Epithelial cell of prostate (primary cell): ENCODE results near the gene SYNGR2.
"Not testable (repeated sequence)": the region's sequence is repeated elsewhere in the genome, so short reads cannot be mapped to it uniquely, and the experiment has no call there.

Experiments used
- DNase-seq: peaks from one replicate; pipeline ENCODE4 v3.0.0-alpha.2; 2011; ENCODE audit warnings: low read depth, low spot score
- H3K27ac ChIP-seq: fragments of 450-650 bp; 2 replicates; pipeline ENCODE4 v1.5.1; 2017; ENCODE audit warnings: mild to moderate bottlenecking

Gene SYNGR2

DNA sequence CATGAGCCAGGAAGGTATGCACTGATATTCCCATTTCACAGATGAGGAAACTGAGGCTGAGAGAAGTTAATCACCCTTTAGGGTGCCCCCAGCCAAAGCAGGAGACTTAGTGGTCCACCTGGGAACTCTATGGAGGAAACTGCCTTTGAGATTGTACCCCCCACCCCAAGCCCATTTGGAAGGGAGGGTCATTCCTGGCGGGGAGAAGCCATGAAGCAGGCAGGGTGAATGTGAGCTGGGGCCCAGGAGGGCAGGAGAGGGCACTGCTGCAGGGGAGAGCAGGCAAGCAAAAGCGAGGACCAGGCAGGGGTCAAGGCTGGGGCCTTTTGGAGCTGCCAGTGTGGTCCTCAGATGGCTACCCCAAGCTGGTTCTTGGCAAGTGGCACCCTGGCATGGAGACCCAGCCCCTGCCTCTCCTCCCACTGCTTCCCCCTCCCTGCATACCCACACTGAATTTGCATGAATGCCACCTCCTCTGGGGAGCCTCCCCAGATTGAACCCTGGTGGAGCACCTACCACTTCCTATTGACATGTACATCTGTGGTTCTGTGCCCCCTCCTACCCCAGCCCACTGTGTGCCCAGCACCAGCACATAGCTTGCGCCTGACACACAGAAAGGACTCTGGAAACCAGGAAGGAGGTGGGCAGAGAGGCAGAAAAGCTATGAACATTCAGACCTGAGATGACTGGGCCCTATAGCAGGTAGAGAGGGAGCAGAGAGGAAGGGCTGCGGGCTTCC, 38.9 kb upstream of the SYNGR2 start:
- DNase-seq, result no peak
- peak overlapping the region; percentile 84 for H3K27ac ChIP-seq

DNA sequence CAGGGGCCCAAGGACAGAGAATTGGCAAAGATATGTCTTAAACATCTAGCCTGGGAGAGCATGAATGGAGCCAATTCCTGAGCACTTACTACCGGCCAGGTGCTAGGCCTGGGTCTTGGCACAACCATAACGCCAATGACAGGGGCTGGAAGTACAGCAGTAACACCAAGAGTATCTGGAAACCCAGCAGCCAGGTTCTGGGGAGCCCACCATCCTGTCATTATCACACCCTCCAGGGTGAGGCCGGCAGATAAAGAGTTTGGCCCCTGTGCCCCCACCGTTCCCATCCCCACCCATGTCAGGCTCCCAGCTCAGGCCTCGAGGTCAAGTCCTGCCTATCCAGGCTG, 38.3 kb upstream of the SYNGR2 start:
- H3K27ac ChIP-seq, result peak overlapping the region; percentile 84
- DNase-seq, result no peak

DNA sequence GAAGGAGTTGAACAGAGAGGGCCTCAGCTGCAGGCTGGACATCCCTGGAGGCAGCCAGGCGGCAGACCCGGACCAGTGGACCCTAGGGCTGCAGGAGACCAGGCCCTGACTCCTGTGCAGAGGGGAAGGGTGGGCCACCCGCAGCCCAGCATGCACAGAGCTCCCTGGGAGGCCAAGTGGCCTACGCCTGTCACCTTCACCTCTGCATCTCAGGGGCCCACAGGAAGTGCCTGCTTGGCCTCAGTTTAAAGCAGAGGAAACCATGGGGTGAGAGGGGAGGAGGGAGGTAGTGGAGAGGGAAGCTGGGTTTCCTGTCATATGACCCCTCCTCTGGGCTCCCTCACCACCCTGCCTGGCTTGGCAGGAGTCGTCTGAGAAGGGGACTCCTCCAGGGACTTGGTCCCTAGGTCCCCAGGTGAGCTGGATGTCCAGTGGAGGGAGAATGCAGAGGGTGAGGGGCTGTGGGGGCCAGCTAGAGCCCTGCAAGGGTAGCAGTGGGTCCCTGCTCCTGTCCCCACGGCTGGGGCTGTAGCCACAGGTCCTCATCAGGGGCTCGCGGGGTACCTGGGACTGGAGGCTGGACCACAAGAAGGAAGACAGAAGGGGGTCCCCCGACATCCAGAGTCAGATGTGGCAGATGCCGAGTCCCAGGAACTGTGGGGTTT, 37.8 kb upstream of the SYNGR2 start, which contains the start of gene TMC8:
TMC8 (plus strand) TSS at position 335 of the 665 bp plus-strand sequence. CDS start 818 bp downstream, outside the sequence.
- no peak for DNase-seq
- H3K27ac ChIP-seq, result peak within 1 kb of the TSS; percentile 84

DNA sequence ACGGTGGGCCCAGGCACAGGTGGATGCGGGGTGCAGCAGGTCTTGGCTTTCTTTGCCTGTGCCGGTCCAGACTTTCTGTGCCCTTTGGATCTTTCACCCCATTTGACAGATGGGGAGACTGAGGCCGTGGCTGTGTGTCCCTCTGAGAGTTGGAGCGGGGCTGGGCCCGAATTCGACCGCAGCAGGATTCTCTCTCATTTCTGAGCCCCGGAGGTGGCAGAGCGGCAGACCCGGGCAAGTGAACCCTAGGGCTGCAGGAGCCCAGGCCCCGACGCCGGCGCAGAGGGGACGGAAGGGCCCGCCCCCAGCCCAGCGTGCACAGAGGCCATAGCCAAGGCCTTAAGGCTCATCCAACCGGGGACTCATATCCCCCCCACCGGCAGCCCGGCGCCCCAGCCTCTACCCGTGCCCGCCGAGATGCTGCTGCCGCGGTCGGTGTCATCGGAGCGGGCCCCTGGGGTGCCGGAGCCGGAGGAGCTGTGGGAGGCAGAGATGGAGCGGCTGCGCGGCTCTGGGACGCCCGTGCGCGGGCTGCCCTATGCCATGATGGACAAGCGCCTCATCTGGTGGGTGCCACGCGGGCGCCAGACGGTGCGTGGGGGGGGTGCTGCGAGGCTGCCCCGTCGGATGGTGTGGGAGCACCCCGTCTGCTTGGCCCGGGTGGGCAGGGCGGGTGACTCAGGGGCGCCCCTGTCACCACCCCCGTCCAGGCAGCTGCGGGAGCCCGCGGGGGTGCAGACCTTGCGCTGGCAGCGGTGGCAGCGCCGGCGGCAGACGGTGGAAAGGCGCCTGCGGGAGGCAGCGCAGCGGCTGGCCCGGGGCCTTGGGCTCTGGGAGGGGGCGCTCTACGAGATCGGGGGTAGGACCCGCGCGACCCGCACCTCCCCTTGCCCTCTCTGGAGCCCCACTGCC, 37.0 kb upstream of the SYNGR2 start:
- no peak for DNase-seq
- no peak overlapping the region for H3K27ac ChIP-seq

DNA sequence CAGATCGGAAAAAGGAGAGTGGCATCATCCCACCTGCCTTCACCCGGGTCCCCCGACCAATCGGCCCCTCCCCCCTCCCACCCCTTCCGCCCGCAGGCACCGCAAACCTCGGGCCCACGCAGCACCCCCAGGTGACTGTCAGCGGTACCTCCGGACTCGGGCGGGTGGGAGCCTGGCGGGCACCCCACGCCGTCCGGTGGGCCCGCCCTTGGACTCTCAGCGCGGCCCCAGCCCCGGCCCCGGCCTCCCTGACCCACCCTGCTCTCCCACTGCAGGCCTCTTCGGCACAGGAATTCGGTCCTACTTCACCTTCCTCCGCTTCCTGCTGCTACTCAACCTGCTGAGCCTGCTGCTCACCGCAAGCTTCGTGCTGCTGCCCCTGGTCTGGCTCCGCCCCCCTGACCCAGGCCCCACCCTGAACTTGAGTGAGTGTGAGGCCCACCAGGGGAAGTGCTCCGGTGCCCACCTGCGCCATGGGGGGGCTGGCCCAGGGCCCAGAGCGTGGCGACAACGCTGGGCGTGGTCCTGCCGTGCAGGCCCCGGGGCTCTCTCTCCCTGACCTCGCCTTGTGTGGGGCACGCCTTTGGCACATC, 36.2 kb upstream of the SYNGR2 start:
- H3K27ac ChIP-seq, result no peak overlapping the region
- no peak for DNase-seq

DNA sequence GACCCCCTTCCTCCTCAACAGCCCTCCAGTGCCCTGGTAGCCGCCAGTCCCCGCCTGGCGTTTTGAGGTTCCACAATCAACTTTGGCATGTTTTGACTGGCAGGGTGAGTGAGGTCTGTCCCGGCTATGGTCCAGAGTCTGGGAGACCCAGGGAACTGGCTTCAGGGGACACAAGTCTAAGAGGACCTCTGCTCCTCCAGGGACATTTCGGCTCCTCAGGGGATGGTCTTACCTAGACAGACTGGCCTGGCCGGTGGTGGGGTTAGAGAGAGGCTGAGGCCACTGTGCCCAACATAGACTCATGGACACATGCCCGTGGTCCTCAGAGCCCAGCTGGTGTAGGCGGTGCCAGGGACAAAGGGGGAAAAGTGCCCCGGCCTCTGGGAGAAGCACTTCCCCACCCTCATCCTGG, 35.6 kb upstream of the SYNGR2 start:
- no peak for DNase-seq
- no peak overlapping the region for H3K27ac ChIP-seq

DNA sequence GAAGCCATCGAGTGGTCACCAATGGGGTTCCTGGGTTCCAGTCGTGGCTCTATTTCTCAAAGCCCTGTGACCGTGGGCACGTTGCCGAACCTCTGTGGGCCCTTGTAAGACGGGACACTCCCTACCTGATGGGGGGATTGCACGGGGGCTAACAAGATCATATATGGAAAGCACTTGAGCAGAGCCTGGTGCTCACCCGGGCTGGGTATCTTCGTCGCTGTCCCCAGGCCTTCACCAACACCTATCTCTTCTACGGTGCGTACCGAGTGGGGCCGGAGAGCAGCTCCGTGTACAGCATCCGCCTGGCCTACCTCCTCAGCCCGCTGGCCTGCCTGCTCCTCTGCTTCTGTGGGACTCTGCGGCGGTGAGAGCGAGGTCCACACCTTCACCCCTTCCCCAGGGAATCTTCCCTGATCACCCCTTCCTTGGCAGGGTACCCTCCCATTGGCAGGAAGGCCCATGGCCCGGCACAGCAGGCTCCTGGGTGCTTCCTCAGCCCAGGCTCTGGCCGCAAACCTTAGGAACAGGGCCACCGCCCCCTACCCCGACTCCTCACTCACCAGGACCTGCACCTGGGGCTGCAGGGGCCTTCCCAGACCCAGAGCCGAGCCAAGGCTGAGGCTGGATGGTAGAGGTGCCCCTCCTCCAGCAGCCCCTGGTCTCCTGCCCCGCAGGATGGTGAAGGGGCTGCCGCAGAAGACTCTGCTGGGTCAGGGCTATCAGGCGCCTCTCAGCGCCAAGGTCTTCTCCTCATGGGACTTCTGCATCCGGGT, 35.0 kb upstream of the SYNGR2 start:
- no peak for DNase-seq

DNA sequence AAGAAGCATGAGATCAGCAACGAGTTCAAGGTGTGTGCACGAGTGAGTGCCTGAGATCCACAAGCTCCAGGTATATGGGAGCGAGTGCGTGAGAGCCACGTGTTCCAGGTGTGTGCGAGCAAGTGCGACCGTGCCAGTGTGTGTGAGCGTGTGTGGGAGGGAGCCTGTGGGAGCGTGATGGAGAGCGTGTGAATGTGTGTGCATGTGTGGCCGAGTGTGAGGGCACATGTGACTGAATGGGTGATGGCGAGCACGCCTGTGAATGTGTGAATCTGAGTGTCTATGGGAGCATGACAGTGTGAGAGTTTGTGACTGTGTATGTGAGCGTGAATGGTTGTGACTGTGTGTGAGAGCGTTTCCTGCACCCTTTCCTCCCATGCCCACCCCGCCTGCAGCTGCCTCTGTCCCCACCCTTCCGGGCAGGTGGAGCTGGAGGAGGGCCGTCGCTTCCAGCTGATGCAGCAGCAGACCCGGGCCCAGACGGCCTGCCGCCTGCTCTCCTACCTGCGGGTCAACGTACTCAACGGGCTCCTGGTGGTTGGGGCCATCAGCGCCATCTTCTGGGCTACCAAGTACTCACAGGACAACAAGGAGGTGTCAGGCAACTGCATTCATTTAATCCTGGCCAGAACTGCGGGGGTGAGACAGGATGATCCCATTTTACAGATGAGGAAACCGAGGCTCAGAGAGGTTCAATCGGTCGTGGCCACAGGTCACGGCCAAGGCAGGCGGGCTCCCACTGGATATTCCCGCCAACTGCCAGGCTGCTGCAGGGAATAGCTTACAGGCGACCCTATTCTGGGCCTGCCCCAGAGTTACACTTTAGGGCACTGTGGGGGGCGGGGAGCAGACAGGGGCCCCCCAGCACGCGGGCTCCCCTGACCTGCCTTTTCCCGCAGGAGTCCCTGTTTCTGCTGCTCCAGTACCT, 34.1 kb upstream of the SYNGR2 start:
- H3K27ac ChIP-seq, result no peak overlapping the region

More for the DNA sequence above, 35.0 kb upstream of the SYNGR2 start:
- no peak overlapping the region for H3K27ac ChIP-seq

DNA sequence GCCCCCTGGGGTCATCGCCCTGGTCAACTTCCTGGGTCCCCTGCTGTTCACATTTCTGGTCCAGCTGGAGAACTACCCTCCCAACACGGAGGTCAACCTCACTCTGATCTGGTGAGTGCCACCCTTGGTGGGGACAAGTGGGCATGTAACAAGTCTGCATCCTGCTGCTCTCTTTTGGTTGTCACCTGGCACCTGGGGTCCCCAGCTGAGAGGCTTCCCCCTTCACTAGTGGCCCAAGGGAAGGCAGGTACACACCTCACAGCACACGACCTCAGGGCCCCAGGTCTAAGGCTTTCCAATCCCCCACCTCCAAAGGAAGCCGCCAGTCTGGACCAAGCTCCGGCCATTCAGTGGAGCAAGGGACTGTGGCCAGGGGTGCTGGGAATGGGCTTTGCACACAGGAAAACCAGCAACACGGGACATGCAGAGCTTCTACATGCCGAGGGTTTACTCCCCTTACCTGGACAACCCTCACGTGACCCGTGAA, 33.4 kb upstream of the SYNGR2 start:
- H3K27ac ChIP-seq, result no peak overlapping the region
- DNase-seq, result no peak

More for the DNA sequence above, 34.1 kb upstream of the SYNGR2 start:
- DNase-seq, result no peak

DNA sequence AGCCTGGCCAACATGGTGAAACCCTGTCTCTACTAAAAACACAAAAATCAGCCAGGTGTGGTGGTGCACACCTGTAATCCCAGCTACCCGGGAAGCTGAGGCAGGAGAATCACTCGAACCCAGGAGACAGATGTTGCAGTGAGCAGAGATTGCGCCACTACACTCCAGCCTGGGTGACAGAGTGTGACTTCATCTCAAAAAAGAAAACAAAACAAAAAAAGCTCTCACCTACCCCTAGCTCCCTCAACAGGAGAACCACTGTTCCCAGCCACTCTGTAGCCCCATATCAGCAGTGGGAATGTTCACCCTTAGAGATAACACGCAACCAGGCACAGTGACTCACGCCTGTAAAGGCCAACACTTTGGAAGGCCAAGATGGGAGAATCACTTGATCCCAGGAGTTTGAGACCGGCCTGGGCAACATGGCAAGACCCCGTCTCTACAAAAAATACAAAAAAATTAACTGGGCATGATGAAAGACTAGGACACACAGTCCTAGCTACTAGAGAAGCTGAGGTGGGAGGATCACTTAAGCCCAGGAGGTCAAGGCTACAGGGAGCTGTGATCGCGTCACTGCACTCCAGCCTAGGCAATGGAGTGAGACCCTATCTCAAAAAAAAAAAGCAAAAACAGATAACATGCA, 32.4 kb upstream of the SYNGR2 start:
- no peak overlapping the region for H3K27ac ChIP-seq
- no peak for DNase-seq

DNA sequence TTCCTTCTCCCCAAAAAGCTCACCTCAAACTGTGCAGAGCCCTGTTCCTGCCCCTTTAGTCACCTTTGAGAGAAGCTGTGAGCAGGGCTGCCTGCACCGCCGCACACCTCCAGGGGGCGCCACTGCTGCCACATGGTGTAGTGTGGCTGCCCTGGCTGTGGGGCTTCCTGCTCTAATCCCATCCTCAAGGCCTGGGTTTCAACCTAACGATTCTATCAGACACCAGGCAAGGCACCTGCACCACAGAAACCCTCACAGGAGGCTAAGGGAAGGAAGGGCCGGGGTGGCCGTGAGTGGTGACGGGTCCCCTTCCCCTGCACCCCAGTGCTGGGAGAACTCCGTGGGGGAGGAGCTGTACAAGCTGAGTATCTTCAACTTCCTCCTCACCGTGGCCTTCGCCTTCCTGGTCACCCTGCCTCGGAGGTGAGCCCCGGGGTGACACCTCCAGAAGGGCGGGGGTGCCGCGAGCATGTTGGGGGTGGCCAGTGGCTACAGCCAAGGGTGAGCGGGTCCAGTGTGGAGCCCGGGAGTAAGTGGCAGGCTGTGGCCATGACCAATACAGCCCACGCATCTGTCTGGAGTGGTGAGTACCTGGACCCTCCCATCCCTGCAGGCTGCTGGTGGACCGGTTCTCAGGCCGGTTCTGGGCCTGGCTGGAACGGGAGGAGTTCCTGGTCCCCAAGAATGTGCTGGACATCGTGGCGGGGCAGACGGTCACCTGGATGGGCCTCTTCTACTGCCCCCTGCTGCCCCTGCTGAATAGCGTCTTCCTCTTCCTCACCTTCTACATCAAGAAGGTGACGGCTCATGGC, 30.8 kb upstream of the SYNGR2 start:
- DNase-seq, result no peak
- no peak overlapping the region for H3K27ac ChIP-seq

DNA sequence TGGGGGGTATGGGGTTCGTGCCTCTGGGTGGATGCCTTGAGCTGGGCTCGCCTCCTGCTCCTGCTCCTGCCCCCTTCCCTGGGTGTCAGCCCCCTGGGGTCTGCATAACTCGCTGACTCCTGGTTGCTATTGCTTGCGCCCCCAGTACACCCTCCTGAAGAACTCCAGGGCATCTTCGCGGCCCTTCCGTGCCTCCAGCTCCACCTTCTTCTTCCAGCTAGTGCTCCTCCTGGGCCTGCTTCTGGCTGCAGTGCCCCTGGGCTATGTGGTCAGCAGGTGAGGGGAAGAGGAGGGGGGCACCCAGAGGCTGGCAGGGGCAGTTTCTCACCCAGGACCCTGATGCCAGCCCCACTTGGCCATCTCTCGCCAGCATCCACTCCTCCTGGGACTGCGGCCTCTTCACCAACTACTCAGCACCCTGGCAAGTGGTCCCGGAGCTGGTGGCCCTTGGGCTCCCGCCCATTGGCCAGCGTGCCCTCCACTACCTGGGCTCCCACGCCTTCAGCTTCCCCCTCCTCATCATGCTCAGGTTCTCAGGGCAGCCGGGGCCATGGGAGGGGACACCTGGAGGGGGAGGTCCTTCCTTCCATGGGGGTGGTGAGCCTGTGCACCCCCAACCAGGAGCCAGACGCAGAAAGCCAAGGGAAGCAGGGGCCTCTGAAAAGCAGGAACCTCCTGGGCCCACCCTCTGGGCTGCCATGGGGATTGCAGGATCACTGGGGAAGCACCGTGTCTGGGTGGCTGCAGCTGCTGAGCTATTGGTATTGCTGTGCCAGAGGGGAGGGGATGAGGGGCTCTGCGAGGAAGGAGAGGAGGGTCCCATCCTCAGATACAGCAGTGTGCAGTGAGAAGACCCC, 29.9 kb upstream of the SYNGR2 start:
- H3K27ac ChIP-seq, result no peak overlapping the region
- no peak for DNase-seq

DNA sequence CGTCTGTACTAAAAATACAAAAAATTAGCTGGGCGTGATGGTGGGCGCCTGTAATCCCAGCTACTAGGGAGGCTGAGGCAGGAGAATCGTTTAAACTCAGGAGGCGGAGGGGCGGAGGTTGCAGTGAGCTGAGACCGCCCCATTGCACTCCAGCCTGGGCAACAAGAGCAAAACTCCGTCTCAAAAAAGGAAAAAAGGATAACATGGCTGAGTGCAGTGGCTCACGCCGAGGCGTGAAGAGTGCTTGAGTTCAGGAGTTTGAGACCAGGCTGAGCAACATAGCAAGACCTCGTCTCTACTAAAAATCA, 28.6 kb upstream of the SYNGR2 start:
- peak overlapping the region; percentile 93 for H3K27ac ChIP-seq
- DNase-seq, result not testable (repeated sequence)

DNA sequence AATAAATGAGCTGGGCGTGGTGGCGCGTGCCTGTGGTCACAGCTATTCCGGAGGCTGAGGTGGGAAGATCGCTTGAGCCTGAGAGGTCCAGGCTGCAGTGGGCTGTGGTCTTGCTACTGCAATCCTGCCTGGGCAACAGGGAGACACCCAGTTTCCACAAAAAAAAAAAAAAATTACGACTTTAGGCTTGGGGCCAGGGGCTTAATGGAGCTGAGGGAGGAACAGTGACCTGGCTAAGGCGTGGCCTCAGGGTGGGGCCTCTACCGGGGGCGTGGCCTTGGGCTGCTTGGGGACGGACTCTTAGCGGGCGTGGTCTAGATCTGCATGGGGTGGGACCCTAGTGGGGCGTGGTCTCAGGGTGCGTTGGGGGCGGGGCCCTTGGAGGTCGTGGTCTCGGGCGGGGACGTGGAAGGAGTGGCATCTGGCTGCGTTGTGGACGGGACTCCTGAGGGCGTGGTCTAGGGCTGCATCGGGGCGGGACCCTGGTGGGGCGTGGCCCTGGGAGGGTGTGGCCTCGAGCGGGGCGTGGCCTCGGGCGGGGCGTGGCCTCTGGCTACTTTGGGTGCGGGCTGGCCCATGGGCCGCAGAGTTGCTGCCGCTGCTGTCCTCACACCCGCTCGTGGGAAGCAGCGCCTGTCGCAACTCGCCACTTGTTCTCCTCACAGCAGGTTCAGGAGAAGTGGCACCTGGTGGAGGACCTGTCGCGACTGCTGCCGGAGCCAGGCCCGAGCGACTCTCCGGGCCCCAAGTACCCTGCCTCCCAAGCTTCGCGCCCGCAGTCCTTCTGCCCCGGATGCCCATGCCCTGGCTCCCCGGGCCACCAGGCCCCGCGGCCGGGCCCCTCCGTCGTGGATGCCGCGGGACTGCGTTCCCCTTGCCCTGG, 28.0 kb upstream of the SYNGR2 start:
- peak; percentile 81 for DNase-seq
- H3K27ac ChIP-seq, result peak overlapping the region; percentile 93

DNA sequence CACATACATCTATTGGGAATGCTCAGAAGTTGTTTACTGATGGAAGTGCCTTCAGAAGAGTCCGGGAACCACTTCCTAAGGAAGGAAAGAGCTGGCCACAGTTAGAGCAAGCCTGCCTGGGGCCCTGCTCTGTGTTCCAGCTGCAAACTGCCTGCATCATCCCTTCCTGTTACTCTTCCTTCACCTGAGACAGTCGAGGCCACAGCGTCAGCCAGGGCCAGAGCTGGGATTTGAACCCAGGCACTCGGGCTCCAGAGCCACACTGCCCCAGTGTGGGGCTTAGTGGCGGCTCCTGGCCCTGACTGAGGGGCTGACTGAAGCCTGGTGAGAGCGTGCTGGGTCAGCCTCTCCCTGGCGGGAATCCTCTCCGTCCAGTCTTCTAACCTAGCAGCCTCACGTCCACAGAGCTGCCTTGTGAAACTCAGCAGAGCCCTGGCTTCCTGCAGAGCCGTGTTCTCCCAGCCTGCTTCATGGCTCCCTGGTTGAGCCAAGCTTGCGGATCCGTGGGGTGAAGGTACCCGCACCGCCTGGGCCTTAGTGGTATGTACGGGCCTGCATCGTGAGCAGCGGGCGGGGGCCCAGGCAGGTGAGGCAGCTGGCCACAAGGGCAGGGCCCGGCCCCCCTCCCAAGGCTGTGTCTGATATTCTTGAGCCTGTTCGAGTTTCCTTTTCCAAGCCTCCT, 26.8 kb upstream of the SYNGR2 start:
- H3K27ac ChIP-seq, result peak overlapping the region; percentile 93

More for the DNA sequence above, 26.8 kb upstream of the SYNGR2 start:
- DNase-seq, result no peak
